Right ventricle myocardium inferior (tissue), 1 donor: ENCODE results near the gene TSC22D2. TPM values are rescaled to one million over a fixed set of nuclear protein-coding genes. Genes with fewer than 3 reads are reported as not detected.
A peak's percentile ranks its signal among the peaks of the same experiment; 100 is the strongest.

Experiments used
- ATAC-seq: fragments of 200-7000 bp; cut with Tn5 transposase; one replicate; pipeline ENCODE4 v1.9.1; 2020; ENCODE audit warnings: mild to moderate bottlenecking, moderate library complexity
- DNase-seq: peaks from one replicate; pipeline ENCODE4 v3.0.0; 2021; ENCODE audit errors: missing footprints
- intact Hi-C: fragments of 100-400 bp; cut with DNase I; formaldehyde crosslinking; loops from one replicate; pipeline ENCODE4 v1.11.0; 2022
- total RNA-seq: library from RNA; stranded (reverse); fragmentation: NEBNext Ultra II Directional; extraction: Animal tissue kit (Norgen Biotek cat#: 25700); gene quantifications from one replicate; pipeline ENCODE4 v1.2.1, GENCODE V29; 2021
- donor health status: DM: no; HTN: yes; CAD: no; lungs with severe emphysema.

The TSC22D2 gene
- total RNA-seq, 1 donor from 2014 or later, result 19.8 TPM

GRCh38 chr3:150409125-150409511 lies 1.0 kb downstream of the TSC22D2 start:
- intact Hi-C loops, result loop anchor here (2.0 to 5.0 kb wide), 7 partner anchors 36 to 596 kb away; partner anchors contain the start of genes EIF2A, RNF13 and SERP1
- DNase-seq, result no peak
- no peak for ATAC-seq

- intact Hi-C loops, result loop anchor here (2.0 to 10.0 kb wide), 9 partner anchors 37 to 597 kb away; partner anchors contain the start of genes EIF2A, RNF13 and SERP1
- DNase-seq, result peak; percentile 89
These were observed 1.6 kb downstream of the TSC22D2 start for GRCh38 chr3:150409512-150410310.

GRCh38 chr3:150410311-150411105 lies 2.4 kb downstream of the TSC22D2 start:
- DNase-seq, result peak; percentile 74
- ATAC-seq, result no peak
- intact Hi-C loops, result loop anchor here (2.0 to 10.0 kb wide), 2 partner anchors 44 to 156 kb away; no protein-coding TSS in a partner anchor

More at GRCh38 chr3:150409512-150410310, 1.6 kb downstream of the TSC22D2 start:
- ATAC-seq, result peak; percentile 54

- no peak for ATAC-seq
- intact Hi-C loops, result loop anchor here (2.0 to 10.0 kb wide), 2 partner anchors 44 to 156 kb away; no protein-coding TSS in a partner anchor
- DNase-seq, result no peak
These were observed 3.0 kb downstream of the TSC22D2 start for GRCh38 chr3:150411106-150411460.

- intact Hi-C loops, result loop anchor here (2.0 to 10.0 kb wide), 2 partner anchors 43 to 157 kb away; no protein-coding TSS in a partner anchor
- DNase-seq, result no peak
- no peak for ATAC-seq
These were observed 3.4 kb downstream of the TSC22D2 start for GRCh38 chr3:150411546-150411945.

- intact Hi-C loops, result loop anchor here (2.0 to 10.0 kb wide), 2 partner anchors 43 to 157 kb away; no protein-coding TSS in a partner anchor
- no peak for ATAC-seq
- DNase-seq, result no peak
These were observed 3.9 kb downstream of the TSC22D2 start for GRCh38 chr3:150411976-150412375.

- no peak for DNase-seq
- intact Hi-C loops, result loop anchor here (10.0 kb wide), 1 partner anchor 158 kb away; no protein-coding TSS in a partner anchor
These were observed 4.6 kb downstream of the TSC22D2 start for GRCh38 chr3:150412561-150413231.

GRCh38 chr3:150414258-150414657 lies 6.2 kb downstream of the TSC22D2 start:
- DNase-seq (no peak), ATAC-seq (no peak)
- intact Hi-C loops, result loop anchor here (10.0 kb wide), 1 partner anchor 159 kb away; no protein-coding TSS in a partner anchor

More at GRCh38 chr3:150412561-150413231, 4.6 kb downstream of the TSC22D2 start:
- no peak for ATAC-seq

GRCh38 chr3:150414959-150415358 lies 6.9 kb downstream of the TSC22D2 start:
- ATAC-seq (no peak), DNase-seq (no peak)
- intact Hi-C loops, result loop anchor here (10.0 kb wide), 1 partner anchor 160 kb away; no protein-coding TSS in a partner anchor

GRCh38 chr3:150419076-150419868 lies 11.2 kb downstream of the TSC22D2 start:
- intact Hi-C loops, result loop anchor here (10.0 kb wide), 1 partner anchor 164 kb away; no protein-coding TSS in a partner anchor
- DNase-seq (no peak), ATAC-seq (no peak)

- no peak for DNase-seq
- ATAC-seq, result no peak
- intact Hi-C loops, result loop anchor here (10.0 kb wide), 1 partner anchor 165 kb away; no protein-coding TSS in a partner anchor
These were observed 11.9 kb downstream of the TSC22D2 start for GRCh38 chr3:150419959-150420358.

GRCh38 chr3:150421256-150421655 lies 13.2 kb downstream of the TSC22D2 start:
- intact Hi-C loops, result no loop called here
- no peak for ATAC-seq
- DNase-seq, result no peak

GRCh38 chr3:150421799-150422548 lies 13.9 kb downstream of the TSC22D2 start:
- intact Hi-C loops, result no loop called here
- DNase-seq (no peak), ATAC-seq (no peak)

GRCh38 chr3:150422907-150423306 lies 14.8 kb downstream of the TSC22D2 start:
- intact Hi-C loops, result no loop called here
- ATAC-seq (no peak), DNase-seq (no peak)

GRCh38 chr3:150423761-150424160 lies 15.7 kb downstream of the TSC22D2 start:
- intact Hi-C loops, result no loop called here
- ATAC-seq, result no peak

GRCh38 chr3:150426292-150426691 lies 18.2 kb downstream of the TSC22D2 start:
- intact Hi-C loops, result no loop called here
- DNase-seq (no peak), ATAC-seq (no peak)

More at GRCh38 chr3:150423761-150424160, 15.7 kb downstream of the TSC22D2 start:
- DNase-seq, result no peak

- intact Hi-C loops, result no loop called here
- ATAC-seq (no peak), DNase-seq (no peak)
These were observed 20.5 kb downstream of the TSC22D2 start for GRCh38 chr3:150428562-150428961.
